Astrocyte of the cerebellum (primary cell): ENCODE data around the gene XPNPEP1.

Source experiments
- DNase-seq: peaks from one replicate; pipeline ENCODE4 v3.0.0-alpha.2; 2011; ENCODE audit warnings: low read depth
- H3K4me3 ChIP-seq: 2 replicates; pipeline ENCODE4 v1.5.1; 2011; ENCODE audit warnings: mild to moderate bottlenecking, low read depth, low read length, moderate library complexity
- CTCF ChIP-seq: IDR thresholded peaks from 2 replicates; pipeline ENCODE4 v1.5.1; 2012; ENCODE audit warnings: low read length, low read depth, moderate library complexity, mild to moderate bottlenecking; ENCODE audit errors: missing control alignments
- in situ Hi-C: cut with HindIII; loops from 2 replicates; pipeline ENCODE4 v1.10.0; 2017; ENCODE audit warnings: low sequenced_read_pairs

XPNPEP1 gene

GRCh38 chr10:109932391-109932790 lies 9.1 kb upstream of the XPNPEP1 start:
- in situ Hi-C loops = no loop called here
- no peak for DNase-seq
- no peak for TF ChIP-seq CTCF
- H3K4me3 ChIP-seq = no peak overlapping the region

GRCh38 chr10:109931163-109931562 lies 7.9 kb upstream of the XPNPEP1 start:
- no peak overlapping the region for H3K4me3 ChIP-seq
- in situ Hi-C loops = no loop called here
- DNase-seq = no peak
- no peak for TF ChIP-seq CTCF

GRCh38 chr10:109929501-109930219 lies 6.3 kb upstream of the XPNPEP1 start:
- H3K4me3 ChIP-seq = no peak overlapping the region
- DNase-seq = no peak
- in situ Hi-C loops = no loop called here
- TF ChIP-seq CTCF = no peak

GRCh38 chr10:109928475-109928891 lies 5.2 kb upstream of the XPNPEP1 start:
- H3K4me3 ChIP-seq = no peak overlapping the region
- no peak for TF ChIP-seq CTCF
- in situ Hi-C loops = no loop called here
- DNase-seq = no peak

- no peak for DNase-seq
- no peak for TF ChIP-seq CTCF
- no peak overlapping the region for H3K4me3 ChIP-seq
- in situ Hi-C loops = no loop called here
Measured at GRCh38 chr10:109926825-109927224, 3.5 kb upstream of the XPNPEP1 start.

- DNase-seq = no peak
- in situ Hi-C loops = no loop called here
- no peak for TF ChIP-seq CTCF
- H3K4me3 ChIP-seq = no peak overlapping the region
Measured at GRCh38 chr10:109926061-109926745, 2.9 kb upstream of the XPNPEP1 start.
